ENCODE measurements around the gene KRTAP4-4. TPM values are rescaled to one million over a fixed set of nuclear protein-coding genes. Genes with fewer than 3 reads are reported as not detected.
"Not testable (repeated sequence)": the region's sequence is repeated elsewhere in the genome, so short reads cannot be mapped to it uniquely, and the experiment has no call there.

The KRTAP4-4 gene
- not detected for total RNA-seq

GRCh38 chr17:41160648-41161047, at the start of gene KRTAP4-4:
Gene KRTAP4-4, minus strand, starts transcription at chr17:41160748. Its CDS starts 57 bp downstream, at chr17:41160691.
- no peak for DNase-seq

GRCh38 chr17:41199421-41200078, 39.0 kb upstream of the KRTAP4-4 start:
- DNase-seq, result no peak

GRCh38 chr17:41196068-41196467, 35.5 kb upstream of the KRTAP4-4 start:
- no peak for DNase-seq

GRCh38 chr17:41190328-41190727, 29.8 kb upstream of the KRTAP4-4 start:
- no peak for DNase-seq

GRCh38 chr17:41189837-41190318, 29.3 kb upstream of the KRTAP4-4 start, which contains the start of gene KRTAP9-1:
Gene KRTAP9-1, plus strand, starts transcription at chr17:41189887. Its CDS starts 0 bp downstream, at chr17:41189887.
- DNase-seq, result not testable (repeated sequence)

GRCh38 chr17:41186872-41187271, 26.3 kb upstream of the KRTAP4-4 start:
- no peak for DNase-seq

- no peak for DNase-seq
Observed at GRCh38 chr17:41185001-41185400, 24.5 kb upstream of the KRTAP4-4 start.

- DNase-seq, result no peak
Observed at GRCh38 chr17:41184480-41184961, 24.0 kb upstream of the KRTAP4-4 start, which contains the start of gene KRTAP4-1. Gene KRTAP4-1, minus strand, starts transcription at chr17:41184911. Its CDS starts 57 bp downstream, at chr17:41184854.

GRCh38 chr17:41178843-41179616, 18.5 kb upstream of the KRTAP4-4 start:
- DNase-seq, result no peak

GRCh38 chr17:41178341-41178740, 17.8 kb upstream of the KRTAP4-4 start:
- DNase-seq, result no peak

GRCh38 chr17:41177727-41178271, 17.3 kb upstream of the KRTAP4-4 start, which contains the start of gene KRTAP4-2:
Gene KRTAP4-2, minus strand, starts transcription at chr17:41178221. Its CDS starts 57 bp downstream, at chr17:41178164.
- DNase-seq, result no peak

GRCh38 chr17:41176744-41177387, 16.3 kb upstream of the KRTAP4-4 start:
- DNase-seq, result no peak

- DNase-seq, result no peak
Observed at GRCh38 chr17:41171886-41172285, 11.3 kb upstream of the KRTAP4-4 start.

- no peak for DNase-seq
Observed at GRCh38 chr17:41168121-41168520, 7.6 kb upstream of the KRTAP4-4 start, which contains the start of gene KRTAP4-3. Gene KRTAP4-3, minus strand, starts transcription at chr17:41168221. Its CDS starts 49 bp downstream, at chr17:41168172.

GRCh38 chr17:41167561-41167960, 7.0 kb upstream of the KRTAP4-4 start:
- no peak for DNase-seq

GRCh38 chr17:41163828-41164227, 3.3 kb upstream of the KRTAP4-4 start:
- DNase-seq, result no peak

GRCh38 chr17:41160190-41160589, 358 bp downstream of the KRTAP4-4 start:
- DNase-seq, result not testable (repeated sequence)

- no peak for DNase-seq
Observed at GRCh38 chr17:41153856-41154255, 6.7 kb downstream of the KRTAP4-4 start.

GRCh38 chr17:41151525-41151924, 9.0 kb downstream of the KRTAP4-4 start:
- DNase-seq, result no peak

- no peak for DNase-seq
Observed at GRCh38 chr17:41150026-41150425, 10.5 kb downstream of the KRTAP4-4 start.

- DNase-seq, result no peak
Observed at GRCh38 chr17:41149652-41149985, 10.9 kb downstream of the KRTAP4-4 start, which contains the start of gene KRTAP4-5. Gene KRTAP4-5, minus strand, starts transcription at chr17:41149825. Its CDS starts 58 bp downstream, at chr17:41149767.

Data from occipital lobe (tissue), 2 donors.